Measurements from ENCODE around the gene TMEM243. TPM values are rescaled to one million over a fixed set of nuclear protein-coding genes. Genes with fewer than 3 reads are reported as not detected.
A peak's percentile ranks its signal among the peaks of the same experiment; 100 is the strongest.

TMEM243 gene
- total RNA-seq, 1 donor from 2014 or later, result 11.2 TPM

DNA sequence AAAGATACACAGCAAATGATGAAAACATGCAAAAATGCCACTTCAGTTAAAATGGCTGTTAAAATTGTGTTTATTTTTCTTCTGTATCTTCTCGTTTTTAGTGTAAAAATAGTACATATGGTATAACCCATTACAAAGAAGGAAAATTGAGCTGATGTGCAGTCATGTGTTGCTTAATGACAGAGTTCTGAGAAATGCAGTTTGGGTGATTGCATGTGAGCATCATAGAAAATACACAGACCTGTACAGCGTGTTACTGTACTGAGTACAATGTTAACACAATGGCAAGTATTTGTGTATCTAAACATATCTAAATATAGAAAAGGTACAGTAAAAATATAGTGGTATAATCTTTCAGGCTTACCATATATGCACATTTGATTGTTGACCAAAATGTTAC is 60.0 kb downstream of the TMEM243 start:
- no peak for DNase-seq (ENCODE audit: low read depth in 2 of 2)

DNA sequence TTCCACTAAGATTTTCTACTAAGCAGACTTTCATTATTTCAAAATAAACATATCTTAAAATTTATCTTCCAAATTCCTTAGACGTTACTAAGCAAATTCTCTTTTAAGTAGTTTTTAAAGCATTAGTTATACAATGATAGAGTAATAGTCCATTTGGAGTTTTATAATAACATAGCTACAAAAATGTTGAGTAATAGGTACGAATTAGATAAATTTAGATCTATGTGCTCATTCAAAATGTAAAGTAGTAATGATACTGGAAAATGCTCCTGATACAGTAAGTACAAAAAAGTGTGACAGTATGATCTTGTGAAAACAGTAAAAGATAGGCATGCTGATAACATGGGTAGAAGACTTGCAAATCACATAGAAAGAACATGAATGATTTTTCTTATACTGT is 62.8 kb downstream of the TMEM243 start:
- no peak for DNase-seq (ENCODE audit: low read depth in 2 of 2)

DNA sequence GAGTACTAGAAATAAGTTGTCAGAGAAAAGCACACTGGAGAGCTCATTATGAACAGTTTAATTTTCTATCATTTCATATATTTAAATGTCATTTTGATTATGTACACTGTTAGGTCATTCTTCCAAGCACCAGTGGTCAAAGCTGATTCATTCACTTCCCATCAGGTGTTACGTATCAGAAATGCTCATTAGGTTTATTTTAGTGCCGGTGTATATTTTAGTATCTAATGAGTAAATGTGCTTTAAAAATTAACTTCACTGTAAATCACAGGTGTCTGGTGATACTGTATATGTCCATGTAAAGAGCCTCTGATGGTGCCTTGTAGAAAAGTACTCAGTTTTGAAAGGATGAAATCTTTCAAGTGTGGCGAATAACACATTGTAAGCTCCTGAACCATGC is 63.7 kb downstream of the TMEM243 start:
- peak in 1 of 2 donors; percentile 29 for DNase-seq (ENCODE audit: low read depth in 2 of 2)

DNA sequence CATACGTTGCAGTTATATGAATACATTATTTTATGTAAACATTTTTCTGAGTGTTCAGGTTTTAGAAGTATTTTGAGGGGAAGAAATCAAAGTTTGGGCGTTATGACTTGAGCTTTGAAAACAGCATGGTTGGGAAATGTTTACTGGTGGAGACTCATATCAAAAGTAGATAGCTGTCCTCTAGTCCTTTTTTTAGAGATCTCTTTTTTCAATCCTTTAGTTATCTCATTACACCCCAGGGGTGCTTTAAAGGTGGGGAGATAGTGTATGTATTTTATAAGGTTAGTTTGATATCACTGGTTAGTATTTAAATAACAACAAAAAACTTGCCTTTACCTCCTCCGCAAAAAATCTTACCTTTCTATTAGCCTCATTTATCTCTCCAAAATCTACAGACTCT is 65.0 kb downstream of the TMEM243 start:
- no peak for DNase-seq (ENCODE audit: low read depth in 2 of 2)

DNA sequence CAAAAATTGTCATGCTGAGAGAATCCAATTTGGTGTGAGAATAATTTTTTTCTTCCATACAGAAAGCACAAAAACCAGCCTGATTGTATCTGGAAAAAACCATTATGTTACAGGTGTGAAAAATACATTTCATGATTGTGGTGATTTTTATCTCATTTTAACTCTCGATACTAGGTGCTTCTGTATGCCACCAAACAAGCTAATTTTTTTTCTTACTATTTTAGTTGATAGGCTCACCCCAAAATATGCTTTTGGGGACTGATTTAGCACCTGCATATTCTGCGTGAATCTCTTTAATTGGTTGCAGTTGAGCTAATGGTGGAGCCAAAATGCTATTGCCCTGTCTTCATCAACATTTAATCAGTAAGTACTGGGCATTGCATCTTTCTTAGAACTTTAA is 65.4 kb downstream of the TMEM243 start:
- no peak for DNase-seq (ENCODE audit: low read depth in 2 of 2)

DNA sequence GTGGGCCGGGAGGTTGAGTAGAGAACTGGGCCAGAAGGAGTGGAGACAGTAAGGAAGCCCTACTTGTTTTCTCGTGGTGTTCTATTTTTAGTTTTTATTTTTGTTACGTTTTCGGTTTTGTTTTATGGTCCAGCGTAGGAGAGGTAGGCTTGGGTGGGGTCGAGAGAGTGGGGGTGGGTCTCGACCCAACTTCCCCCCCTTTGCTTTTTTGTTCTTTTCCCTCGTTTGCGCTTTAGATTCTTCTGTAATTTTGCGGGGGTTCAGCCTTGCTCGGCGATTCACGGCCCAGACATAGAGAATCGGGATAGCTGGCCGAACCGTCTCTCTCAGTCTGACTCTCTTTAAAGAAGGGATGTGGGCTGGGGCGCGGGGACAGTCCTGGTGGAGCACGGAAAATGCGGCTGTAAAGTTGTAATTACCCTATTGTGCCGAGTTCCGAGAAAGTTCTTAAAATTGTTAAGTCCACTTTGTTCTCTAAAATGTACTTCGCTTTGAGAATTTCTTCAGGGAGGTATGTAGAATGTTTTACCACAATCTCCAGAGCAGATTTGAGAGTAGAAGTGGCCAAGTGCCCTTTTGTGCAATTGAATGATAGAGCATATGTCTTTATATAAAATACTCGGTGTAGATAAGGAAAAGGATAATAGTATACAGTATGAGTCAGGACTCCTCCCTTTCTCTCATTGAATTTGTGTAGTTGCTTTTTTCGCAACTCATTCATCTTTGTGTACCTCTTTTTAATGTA is 66.5 kb downstream of the TMEM243 start:
- DNase-seq (ENCODE audit: low read depth in 2 of 2), result peak in 1 of 2 donors; percentile 37

DNA sequence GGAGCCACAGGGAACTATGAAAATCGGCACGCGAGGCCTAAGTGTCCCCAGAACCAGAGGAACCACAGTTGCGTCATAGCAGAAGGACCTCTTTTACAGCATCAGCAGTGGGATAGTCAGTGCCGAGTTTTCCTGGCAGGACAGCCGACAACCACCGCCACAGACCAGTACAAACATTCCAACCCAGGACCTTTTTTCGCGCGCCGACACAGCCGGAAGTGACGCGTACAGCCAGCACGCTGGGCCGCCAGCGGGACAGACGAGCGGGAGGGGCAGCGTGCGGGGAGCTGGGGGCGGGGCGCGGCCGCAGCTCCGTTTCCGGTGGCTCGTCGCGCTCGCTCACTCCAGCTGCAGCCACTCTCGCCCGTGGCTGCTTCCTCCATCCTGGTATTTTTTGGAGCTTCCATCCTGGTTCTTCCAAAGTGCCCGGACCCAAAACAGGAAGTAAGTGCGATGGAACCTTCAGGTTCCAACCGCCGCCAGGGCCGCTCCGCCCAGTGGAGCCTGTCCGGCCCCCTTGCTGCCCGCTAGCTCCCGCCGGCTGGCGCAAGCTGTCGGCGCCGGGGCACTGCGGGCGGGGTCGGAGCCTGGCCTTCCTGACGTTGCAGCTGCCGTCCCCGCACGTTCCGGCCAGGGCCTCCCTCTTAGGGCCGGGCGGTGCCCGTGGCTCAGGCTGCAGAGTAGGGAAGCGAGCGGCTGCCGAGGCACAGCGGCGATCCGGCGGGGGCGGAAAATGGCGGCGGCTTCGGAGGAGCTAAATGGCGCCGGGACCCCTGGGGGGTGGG is 67.2 kb downstream of the TMEM243 start, which contains the start of gene DMTF1:
TSS of gene DMTF1 (plus strand) at position 342 of the 785 bp plus-strand sequence. CDS start 12,489 bp downstream, outside the sequence.
- peak; percentile 91 to 96 for DNase-seq (ENCODE audit: low read depth in 2 of 2)

DNA sequence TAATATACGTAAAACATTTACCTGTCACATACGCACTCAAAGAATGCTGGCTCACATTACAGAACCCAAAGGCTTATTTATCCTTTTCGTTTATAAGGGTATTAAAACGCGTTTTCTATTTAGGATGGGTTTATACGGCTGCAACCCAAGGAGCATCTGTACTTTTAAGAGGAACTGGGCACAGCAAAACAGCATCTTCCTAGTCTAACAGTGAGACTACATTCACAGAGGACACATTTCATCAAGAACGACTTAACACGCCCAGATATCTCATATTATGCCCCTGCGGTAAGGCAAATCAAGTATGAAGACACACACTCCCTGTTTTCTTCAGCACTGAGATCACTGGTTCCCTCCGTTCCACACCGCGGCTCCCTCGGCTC is 67.8 kb downstream of the TMEM243 start:
- no peak for DNase-seq (ENCODE audit: low read depth in 2 of 2)

DNA sequence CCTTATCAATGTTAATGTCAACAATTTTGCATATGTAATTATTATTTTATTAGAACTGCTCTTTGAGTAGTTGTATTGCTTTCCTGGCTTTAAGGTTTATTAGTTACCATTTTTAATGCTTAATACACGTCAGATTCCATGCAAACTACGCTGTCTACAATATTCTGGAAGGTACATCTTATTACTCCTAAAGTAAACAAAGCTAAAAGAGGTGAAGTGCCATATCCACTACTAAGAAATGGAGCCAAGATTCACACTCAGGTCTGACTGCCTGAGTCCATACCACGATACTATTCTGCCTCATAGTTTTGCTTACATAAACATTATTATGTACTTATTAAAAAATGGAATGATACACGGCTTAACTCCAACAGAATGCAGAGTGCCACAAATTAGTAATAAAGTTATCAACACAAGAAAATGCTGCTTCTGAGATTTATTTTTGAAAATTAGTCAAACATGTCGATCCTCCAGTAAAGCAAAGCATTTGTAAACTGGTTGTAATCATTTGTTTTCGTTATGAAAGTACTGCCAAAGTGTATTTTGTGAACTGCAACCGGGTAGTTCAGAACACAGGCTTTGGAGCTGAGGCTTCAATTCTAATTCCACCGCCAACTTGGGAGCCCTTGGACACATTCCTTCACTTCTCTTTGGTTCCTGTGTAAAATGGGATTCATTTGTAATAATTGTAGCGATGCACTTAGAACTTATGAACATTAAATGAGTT is 68.4 kb downstream of the TMEM243 start:
- DNase-seq (ENCODE audit: low read depth in 2 of 2), result no peak

DNA sequence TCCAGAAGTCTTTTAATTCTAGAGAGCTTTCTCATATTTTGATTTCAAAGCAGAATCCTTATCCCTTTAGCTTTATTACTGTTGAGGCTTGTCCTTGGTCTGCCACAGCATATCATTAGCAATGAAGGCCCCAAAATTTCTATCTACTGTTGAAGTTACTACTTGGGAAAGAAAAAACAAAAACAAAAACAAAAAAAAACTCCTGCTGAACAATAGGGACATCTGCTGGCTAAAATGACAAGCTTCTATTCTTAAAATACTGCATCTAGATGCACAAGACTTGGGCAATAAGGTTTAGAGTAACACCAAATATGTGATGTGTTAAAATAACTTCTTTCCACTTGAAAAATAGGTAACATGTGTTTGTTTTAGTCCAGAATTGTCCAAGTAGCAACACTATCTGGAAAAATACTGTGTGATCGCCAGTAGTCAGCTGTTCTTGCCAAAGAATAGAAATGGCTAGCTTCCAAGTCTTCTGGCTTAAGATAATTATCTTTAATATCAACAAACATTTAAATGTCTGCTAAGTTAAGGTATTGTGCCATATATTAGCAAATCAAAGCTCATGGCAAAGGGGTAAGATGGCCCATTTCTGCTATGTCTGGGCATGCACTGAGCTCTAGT is 71.1 kb downstream of the TMEM243 start:
- peak in 1 of 2 donors; percentile 55 for DNase-seq (ENCODE audit: low read depth in 2 of 2)

DNA sequence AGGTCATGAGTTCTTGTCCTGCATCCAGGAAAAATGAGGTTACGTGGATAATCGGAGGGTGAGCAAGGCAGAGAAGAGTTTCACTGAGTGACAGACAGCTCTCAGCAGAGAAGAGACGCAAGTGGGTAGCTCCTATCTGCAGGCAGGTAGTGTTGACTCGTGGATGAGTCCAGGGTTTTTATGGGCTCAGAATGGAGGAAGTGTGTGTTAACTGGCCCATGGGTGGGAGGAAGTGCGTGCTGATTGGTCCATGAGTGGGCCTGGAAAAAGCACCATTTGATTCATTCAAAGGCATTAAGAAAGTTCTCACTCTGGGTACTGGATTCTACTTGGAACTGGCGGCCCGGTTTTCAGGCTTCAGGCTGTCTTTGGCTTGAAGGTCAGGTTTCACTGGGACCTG is 72.0 kb downstream of the TMEM243 start:
- no peak for DNase-seq (ENCODE audit: low read depth in 2 of 2)

DNA sequence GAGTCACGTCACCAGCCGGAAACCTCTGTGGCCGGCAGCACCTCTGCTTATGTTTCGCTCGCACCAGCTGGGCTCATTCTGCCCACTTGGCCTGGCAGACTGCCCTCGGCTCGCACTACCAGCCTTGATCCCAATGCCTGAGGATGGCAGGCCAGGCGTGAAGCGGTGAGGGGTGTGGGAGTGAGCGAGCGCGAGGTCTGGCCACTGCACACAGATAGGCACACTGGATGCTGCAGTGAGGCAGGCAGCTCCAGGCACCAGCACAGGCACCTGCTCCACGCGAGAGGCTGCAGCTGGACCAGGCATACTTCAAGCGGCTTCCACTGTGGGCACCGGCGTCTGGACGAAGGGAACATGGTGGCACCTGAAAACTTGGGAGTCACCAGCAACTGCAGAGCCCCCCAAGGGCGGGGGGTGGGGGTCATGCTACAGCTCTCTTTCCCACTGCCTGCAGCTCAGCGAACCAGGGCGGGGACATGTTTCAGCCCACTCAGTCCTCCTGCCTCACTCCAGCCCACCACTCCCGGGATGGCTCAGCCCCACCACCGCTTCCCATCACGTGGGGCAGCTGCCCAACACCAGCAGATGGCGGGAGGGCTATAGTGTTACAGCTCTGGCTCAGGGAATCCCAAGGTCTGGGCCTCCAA is 72.7 kb downstream of the TMEM243 start:
- DNase-seq (ENCODE audit: low read depth in 2 of 2), result no peak

Other genes starting within 250 kb of the TMEM243 start
- gene ELAPOR2, start 160.1 kb downstream of the TMEM243 start, total RNA-seq, result 84.7 and 101 TPM in 2 replicates
- 27.6 and 38.9 TPM in 2 replicates for gene DMTF1, start 67.3 kb downstream of the TMEM243 start, total RNA-seq
- gene CROT, start 125.9 kb upstream of the TMEM243 start, total RNA-seq, result 2.9 and 3.5 TPM in 2 replicates